ENCODE results near the gene CHURC1. TPM values are rescaled to one million over a fixed set of nuclear protein-coding genes. Genes with fewer than 3 reads are reported as not detected.

Gene CHURC1
- polyA plus RNA-seq, 4 donors, result 44.6 to 71.4 (median 59.2) TPM

DNA sequence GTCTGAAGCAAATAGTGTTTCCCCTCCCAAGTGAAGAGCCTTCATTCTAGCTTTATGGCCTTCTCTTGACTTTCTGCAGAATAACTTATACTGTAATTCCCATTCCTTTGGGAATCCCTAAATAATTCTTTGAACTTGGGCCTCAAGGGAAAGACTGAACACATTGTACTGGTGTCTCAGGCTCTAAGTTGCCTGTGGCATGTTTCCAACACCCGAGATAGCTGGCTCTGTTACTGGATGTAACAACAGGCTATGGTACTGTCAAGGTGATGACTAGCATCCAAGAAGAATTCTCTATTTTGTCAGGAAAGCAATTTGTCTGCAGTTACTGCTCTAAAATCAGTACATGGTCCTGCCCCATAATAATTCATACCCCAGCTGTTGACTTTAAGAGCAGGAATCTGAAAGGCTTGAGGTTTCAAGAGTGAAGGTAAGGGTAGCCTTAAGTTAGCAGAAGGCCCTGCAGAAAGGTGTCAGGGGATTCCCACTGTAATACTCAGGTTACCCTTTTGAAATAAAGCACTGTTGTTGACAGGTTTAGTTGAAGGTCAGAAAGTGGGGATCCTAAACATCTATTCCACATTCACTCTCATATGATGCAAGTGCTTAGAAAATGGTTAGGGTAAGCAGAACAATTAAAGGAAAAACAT is 23.0 kb downstream of the CHURC1 start:
- no peak for DNase-seq (ENCODE audit: low read depth in 4 of 4, low spot score in 2 of 4)

DNA sequence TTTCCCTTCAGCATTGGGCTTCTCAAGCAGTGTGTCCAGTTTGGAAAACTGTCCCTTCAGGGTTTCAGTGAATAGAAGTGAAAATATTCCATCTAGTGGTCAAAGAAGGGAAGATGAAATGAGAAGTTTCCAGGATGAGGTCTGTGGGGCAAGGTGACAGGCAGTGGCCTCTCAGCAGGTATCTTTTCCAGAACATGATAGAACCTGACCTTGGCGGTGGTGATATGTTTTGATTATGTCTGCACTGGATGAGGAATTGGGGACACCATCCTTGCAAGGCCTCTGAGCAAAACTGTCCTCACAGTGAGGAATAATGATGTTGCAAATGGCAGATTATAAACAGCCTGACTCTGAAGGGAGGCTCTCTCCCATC is 23.6 kb downstream of the CHURC1 start:
- DNase-seq (ENCODE audit: low read depth in 4 of 4, low spot score in 2 of 4), result no peak

DNA sequence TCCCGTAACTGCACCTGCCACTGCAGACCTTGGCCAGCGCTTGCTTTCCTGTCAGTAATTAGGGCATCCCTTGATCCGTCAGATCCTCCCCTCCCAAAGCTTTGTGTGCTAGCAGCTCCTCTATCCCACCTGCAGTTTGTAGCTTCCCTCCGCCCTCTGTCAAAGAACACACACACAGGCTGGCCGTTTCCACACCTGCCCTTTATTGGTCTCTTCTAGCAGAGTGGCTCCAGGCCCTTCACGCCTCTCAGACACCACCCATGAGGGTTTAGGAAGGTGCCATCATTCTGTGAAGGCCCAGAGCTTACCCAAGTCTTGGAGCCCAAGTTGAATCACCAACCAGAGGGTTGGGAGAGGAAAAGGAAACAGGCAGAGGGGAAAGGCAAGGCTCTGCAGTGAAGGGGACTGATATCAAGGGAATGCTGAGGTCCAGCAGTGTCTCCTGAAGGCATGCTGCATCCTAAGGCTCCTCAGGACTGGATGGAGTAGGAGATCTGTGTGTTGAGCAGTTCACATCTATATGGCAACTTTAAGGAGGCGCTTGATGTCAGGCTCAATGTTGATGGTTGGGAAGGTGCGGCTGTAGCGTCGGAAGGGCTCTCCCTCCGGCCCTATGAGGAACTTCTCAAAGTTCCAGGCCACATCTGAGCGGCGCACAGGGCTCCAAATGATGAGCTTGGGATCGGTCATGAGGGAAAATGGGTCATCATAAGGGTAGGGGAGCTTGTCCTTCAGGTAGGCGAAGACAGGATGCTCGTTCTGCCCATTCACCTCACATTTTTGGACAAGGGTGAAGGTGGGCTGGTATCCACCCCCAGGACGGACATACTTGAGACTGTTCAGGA is 24.9 kb downstream of the CHURC1 start:
- DNase-seq (ENCODE audit: low read depth in 4 of 4, low spot score in 2 of 4), result no peak

DNA sequence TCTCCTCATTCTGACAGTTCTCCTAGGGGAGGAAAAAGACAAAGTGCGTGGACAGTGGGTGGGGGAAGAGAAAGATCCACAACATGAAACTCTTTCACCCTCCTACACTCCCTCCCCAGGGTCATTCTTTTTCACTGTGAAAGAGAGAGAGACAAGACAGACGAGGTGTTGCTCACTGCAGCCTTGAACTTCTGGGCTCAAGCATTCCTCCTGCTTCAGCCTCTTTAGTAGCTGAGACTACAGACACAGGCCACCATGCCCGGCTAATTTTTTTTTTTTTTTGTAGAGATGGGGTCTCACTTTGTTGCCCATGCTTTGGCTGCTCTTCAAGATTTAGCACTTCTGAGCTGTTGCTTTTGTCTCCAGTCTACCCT is 25.5 kb downstream of the CHURC1 start:
- no peak for DNase-seq (ENCODE audit: low read depth in 4 of 4, low spot score in 2 of 4)

DNA sequence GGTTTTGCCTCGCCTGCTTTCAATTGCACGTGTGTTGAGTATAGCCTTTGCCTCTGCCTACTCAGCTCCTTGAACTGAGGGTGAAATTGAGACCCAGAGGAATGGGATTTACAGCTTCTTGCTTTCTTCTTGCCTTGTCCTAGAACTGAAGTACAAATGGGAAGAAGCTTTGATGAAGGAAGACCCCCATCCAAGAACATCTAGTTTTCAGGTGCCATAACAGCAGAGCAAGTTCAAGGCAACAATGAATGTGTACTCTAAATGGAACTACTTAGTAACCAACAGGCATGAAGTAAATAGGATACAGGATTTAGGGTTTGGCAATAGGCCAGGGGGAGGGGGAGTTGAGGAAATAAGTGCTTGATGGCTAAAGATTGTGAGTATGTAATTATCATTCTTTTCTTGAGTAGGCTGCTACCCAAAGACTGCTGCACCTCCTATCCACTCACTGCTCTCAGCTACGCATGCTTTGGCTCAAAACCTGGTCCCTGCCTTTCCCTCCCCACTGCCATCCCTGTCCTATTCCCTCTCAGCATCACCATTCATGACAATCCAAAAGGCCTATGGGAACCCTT is 26.2 kb downstream of the CHURC1 start:
- no peak for DNase-seq (ENCODE audit: low read depth in 4 of 4, low spot score in 2 of 4)

DNA sequence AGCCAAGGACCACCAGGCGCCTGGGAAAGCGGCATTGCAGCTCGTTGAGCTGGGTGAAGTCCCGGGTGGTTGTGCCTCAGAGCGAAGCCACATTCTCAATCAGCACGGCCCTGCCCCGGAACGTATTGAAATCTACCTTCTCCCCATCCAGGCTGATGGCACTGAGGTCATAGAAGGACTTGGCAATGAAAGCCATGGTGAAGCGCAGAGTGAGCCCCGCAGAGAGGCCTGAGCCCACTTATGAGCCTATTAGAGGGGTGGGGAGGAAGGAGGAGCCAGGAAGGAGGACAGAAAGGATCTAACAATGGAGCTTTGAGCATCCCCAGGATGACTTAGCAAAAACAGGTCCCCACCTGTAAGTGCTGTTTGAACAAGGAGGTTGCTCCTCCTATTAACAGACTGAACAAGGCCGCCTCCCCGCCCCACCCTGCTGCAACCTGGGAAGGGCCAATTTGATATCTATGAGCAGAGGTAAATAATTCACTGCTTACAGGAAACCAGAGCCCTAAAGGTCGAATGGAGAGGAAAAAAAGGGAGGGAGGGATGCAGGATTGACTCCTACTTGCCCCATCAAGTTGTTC is 28.4 kb downstream of the CHURC1 start, which contains the start of gene GPX2:
GPX2 (minus strand) TSS at position 215 of the 581 bp plus-strand sequence; CDS start at position 196, 19 bp downstream.
- DNase-seq (ENCODE audit: low read depth in 4 of 4, low spot score in 2 of 4), result no peak

DNA sequence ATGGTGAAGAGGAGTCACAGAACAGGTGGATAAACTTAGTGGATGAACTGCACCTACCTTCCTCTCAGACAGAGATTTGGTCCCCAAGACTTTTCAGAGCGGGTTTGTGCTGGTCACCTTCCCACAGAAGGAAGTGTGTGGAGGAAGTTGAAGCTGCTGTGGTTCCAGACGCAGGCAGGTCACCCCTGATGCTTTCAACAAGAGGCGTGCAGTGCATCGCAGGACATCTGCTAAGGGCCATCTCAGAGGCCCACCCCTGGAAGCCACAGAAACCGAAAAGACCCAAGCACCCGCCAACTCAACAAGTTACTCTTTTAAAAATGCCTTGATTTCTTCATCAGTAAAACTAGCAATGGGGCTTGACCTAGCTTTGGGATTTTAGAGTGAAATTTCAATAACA is 29.3 kb downstream of the CHURC1 start:
- no peak for DNase-seq (ENCODE audit: low read depth in 4 of 4, low spot score in 2 of 4)

DNA sequence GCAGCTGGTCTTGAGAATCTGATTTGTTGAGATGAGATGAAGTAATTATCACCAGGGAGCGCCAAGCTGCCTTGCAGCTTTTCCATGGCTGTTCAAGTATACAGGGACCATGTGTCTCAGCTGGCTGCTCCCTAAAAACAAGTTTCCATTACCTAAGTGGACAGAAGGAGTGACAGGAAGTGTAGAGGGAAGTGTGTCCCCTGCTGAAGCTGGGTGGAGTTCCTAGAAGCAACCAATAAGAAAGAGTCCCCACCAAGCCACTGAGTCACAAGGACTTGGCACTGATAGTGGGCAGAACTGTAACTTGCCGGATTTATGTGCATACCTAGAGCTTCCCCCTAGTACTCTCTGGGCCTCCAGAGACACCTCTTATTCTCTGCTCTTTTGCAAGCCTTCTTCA is 29.8 kb downstream of the CHURC1 start:
- no peak for DNase-seq (ENCODE audit: low read depth in 4 of 4, low spot score in 2 of 4)

DNA sequence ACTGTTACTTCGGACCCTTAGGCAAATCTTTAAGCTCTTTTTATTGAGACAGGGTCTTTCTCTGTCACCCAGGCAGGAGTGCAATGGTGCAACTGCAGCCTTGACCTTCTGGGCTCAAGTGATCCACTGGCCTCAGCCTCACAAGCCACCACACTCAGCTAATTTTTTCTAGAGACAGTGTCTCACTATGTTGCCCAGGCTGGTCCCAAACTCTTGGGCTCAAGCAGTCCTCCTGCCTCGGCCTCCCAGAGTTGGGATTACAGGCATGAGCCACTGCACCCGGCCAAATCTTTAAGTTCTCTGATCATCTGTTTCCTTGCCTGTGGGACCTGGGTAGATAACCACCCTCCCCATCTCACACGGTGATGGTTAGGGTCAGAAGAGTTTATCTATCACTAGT is 30.6 kb downstream of the CHURC1 start:
- DNase-seq (ENCODE audit: low read depth in 4 of 4, low spot score in 2 of 4), result no peak

DNA sequence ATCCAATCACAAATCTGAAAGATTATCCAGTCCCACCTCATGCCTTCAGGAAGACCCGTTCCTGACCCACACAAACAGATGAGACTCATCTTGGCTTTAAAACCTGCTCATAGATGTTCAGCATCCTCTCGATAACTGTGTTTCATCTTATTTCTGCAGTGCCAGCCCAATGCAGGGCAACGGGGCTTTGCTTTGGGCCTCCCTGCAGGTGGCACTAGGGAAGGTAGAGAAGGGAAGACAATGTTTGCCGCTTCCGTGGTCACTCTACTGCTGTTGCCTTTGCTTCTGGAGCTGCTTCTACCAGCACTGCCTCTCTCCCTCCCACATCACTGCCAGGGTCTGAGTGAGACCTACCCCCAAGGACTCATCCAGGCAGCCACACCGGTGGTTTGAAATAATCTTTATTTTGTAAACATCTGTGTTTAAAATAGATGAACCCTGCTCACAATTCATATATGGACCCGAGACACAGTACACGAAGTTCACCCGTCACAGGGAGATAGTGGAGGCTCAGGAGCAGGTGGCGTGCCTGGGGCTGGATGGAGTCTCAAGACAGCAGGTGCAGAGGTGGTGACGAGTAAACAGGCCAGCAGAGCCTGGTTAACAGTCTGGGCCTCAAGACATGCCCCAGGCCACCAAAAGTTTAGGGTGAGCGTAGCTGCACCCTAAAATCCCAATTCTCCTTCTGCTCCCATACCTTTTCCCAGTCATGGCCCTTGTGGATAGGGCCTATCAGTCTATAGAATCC is 31.4 kb downstream of the CHURC1 start:
- DNase-seq (ENCODE audit: low read depth in 4 of 4, low spot score in 2 of 4), result no peak

DNA sequence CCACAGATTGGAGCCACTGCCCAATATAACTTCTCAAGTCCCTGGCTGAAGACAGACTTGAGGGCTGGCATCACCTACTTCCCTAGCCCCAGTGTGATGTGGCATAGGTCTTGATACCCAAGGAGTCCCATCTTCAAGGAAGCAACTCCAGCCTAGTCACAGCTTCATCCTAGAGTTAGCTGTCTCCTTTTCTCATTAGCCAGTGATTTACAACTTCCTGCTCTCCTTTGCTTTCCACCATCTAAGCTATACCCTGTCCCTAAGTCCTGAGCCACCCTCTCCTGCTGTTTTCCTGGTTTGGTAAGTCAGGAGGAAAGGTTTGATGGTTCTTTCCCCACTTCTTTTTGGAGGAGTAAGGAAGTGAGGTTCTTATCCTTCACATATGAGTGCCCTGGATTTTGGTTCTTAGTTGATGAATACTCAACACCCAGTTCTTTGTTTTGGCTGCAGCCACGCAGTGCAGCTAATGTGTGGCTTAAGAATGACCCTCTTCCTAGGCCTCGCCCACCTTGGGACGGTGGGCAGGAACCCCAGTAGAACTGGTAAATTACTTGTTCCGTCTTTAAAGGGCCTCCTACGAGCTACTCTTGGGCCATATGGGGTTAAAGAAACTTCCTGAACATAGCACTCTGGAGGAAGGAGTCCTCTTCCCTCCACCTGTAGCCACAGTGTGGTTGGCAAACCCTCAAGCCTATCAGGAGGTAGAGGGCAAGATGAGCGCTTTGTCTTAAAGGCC is 32.2 kb downstream of the CHURC1 start:
- DNase-seq (ENCODE audit: low read depth in 4 of 4, low spot score in 2 of 4), result no peak

DNA sequence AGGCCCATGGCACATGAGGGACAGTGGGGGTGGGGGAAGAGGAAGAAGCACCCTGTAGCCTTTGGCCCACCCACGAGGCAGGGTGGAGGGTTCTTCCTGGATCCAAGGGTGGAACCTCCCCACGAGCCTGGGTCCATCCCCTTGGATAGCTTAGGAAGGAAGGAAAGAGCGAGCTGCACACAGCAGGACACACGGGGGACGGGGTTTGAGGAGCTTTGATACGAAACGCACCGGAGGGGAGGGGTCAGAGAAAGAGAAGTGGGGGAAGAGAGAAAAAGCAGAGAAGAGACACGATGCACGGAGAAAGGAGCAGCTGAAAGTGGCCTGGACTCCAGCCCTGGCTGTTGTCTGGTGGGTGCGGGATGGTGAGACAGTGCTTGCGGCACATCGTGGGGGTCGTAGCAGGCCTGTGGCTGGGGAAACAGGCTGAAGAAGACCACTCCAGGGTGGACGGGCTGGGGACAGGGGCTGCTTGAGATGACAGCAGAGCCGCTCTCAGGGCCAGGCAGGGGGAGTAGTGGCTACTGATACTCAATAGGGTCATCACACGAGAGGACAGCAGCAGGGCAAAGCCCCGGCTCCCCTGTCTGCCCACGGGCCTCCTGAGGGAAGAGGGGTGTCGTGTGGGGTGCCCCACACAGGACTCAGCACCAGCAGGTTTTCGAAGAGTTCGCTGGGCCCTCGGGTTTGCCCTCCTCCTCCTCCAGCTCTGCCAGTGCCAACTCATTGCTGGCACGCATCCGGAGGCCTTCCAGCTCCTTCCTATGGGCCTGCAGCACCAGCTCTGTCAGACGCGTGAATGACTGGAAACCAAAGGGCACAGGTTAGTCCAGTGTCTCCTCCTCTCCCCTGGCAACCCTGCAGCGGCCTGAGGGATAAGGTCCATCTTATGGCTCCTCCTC is 33.7 kb downstream of the CHURC1 start:
- DNase-seq (ENCODE audit: low read depth in 4 of 4, low spot score in 2 of 4), result no peak

DNA sequence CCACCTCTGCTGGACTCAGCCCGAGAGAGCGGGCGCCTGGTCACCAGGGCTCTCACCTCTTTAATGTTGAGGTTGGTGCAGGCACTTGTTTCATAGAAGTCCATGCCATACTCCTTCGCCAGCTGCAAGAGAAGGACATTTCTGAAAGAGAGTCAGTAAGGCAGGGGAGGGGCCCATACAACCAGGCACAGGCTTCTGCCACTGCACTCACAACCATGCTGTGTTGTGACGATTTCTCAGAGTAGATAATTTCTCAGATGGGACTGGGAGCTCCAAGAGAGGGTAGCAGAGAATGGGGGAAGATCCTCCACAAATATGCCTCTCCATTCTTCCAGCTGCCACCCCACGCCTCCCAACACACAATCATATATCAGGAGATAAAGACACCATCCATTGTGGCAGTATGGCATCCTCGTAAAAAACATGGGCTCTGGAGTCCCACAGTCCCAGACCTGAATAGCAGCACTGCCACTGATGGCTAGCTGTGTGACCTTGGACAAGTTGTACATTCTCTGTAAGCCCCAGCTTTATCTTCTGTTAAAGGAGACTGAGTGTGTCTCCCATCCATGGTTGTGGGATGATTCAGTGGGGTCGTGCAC is 34.5 kb downstream of the CHURC1 start:
- DNase-seq (ENCODE audit: low read depth in 4 of 4, low spot score in 2 of 4), result no peak

DNA sequence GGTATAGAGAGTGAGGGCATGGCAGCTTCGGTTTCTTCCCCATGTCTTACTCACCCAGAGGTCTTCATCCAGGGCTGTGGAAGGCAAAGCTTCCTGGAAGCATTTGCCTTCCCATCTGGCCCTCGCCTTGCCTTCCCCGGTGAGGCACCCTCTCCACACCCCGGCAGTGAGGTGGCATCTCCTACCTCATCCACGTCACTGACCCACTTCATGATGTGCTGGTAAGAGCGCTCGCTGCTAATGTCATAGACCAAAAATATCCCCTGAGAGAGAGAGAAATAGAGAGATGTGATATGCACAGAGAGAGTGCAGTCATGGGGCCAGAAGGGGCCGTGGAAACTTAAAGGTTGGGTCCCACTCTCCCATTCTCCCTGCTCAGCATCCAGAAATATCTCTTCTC is 36.6 kb downstream of the CHURC1 start:
- no peak for DNase-seq (ENCODE audit: low read depth in 4 of 4, low spot score in 2 of 4)

DNA sequence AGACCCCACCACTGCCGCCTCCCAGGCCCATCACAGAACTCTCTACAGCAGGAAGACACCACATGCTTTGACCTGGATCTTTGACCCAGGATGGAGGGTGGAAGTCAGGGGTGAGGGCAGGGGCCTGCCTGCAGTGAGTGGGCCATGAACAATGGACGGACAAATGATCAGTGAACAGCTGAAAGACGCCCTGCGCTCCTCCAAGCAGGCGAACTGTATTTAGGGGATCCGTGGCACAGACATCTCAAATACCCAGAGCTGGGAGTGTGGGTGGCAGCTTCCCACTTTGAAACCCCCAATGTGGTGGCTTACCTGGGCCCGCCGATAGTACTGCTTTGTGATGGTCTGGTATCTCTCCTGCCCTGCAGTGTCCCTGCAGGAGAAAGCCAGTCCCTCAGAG is 37.0 kb downstream of the CHURC1 start:
- DNase-seq (ENCODE audit: low read depth in 4 of 4, low spot score in 2 of 4), result no peak

DNA sequence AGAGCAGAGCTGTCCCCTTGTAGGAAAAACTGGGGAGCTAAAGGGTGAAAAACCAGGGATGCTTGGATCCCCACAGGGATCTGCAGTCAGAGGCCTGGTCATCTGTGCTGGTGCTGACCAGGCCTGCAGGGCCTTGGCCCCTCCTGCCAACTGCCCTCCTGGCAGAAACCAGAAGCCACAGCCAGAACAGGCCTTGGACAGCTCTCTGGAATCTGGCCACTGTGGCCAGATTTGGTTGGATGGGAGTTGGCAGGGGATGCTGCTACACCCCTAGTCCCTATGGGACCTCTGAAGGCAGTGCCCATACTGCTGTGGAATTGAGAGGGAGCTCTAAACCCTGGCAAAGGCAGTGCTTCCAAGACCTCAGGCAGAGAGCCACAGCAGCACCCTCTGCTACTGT is 37.5 kb downstream of the CHURC1 start:
- no peak for DNase-seq (ENCODE audit: low read depth in 4 of 4, low spot score in 2 of 4)

DNA sequence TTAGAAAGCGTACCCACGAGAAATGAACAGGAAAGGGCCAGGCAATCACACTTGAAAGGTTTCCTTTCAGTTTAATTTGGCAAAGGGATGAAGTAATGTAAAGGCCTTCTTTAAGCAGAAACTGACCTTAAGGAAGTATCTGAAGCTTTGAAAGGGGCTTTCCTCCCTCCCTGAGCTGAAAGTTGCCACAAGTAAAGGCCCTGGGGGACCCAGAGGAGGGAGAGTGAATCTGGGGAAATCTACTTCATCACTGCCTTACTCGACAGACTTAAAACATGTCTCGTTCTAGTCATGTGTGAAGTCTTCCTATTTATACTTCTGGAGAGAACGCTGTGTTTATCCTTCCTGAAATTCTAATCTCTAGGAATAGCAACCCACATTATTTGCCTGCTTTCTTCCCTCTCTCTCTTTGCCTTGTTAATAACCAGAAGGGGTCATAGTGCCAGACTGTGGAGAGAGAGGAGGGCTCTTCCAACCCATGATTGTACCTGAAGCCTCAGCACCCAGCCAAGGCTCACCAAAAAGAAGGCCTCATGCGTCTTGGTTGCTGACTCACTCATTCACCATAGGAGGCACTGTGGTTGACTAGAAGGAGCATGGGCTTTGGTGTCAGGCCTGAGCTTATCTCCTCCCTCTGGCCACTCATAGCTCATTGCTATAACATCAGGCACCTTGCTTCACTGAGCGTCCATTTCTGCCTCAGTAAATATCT is 38.5 kb downstream of the CHURC1 start:
- DNase-seq (ENCODE audit: low read depth in 4 of 4, low spot score in 2 of 4), result no peak

DNA sequence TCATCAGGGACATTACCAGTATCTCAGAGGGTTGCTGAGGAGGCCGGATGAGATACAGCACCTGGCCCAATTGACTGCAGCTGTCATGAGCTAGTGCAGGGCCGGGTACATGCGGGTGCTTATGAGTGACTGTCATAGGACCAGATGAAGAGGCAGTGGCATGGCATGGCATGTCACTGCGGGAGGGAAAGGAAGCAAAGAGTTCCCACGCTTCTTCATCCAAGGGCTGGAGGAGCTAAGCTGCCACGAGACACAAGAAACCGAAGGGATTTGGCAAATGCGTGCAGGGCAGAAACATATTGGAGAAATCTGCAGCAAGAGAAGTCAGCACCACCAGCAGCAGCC is 39.0 kb downstream of the CHURC1 start:
- no peak for DNase-seq (ENCODE audit: low read depth in 4 of 4, low spot score in 2 of 4)

All from left renal cortex interstitium (tissue), 4 donors.